Heart left ventricle (tissue), 16 donors: ENCODE results near the gene RNF212. TPM values are rescaled to one million over a fixed set of nuclear protein-coding genes. Genes with fewer than 3 reads are reported as not detected.
"Not testable (repeated sequence)": the region's sequence is repeated elsewhere in the genome, so short reads cannot be mapped to it uniquely, and the experiment has no call there.

ENCODE experiments used
- ATAC-seq, 4 donors: fragments of 200-7000 bp; cut with Tn5 transposase; one replicate each; pipeline ENCODE4 v1.9.1; 2020 to 2022; ENCODE audit warnings: moderate library complexity in 4 of 4, mild to moderate bottlenecking in 3 of 4, moderate number of reproducible peaks in 1 of 4
- DNase-seq, 5 donors: peaks; one replicate each; pipeline ENCODE4 v3.0.0-alpha.2; 2020
- H3K27ac ChIP-seq, 12 donors: fragments of 200-600 bp; sonication (generic) in 4 of 12; one replicate each; pipeline versions ENCODE4 v1.5.0 to v1.8.0; 2016 to 2022; ENCODE audit warnings: mild to moderate bottlenecking in 2 of 12
- H3K27me3 ChIP-seq, 9 donors: fragments of 200-600 bp; sonication (generic) in 2 of 9; one replicate each; pipeline versions ENCODE4 v1.5.1 to v1.8.0; 2016 to 2022; ENCODE audit warnings: mild to moderate bottlenecking in 3 of 9
- H3K36me3 ChIP-seq, 9 donors: fragments of 200-600 bp; sonication (generic) in 2 of 9; one replicate each; pipeline versions ENCODE4 v1.5.0 to v1.8.0; 2018 to 2022; ENCODE audit warnings: mild to moderate bottlenecking in 2 of 9
- H3K4me1 ChIP-seq, 12 donors: fragments of 200-600 bp; sonication (generic) in 4 of 12; one replicate each; pipeline versions ENCODE4 v1.5.0 to v1.8.0; 2016 to 2022; ENCODE audit warnings: mild to moderate bottlenecking in 3 of 12
- H3K4me3 ChIP-seq, 12 donors: fragments of 200-600 bp; sonication (generic) in 4 of 12; one replicate each; pipeline versions ENCODE4 v1.5.0 to v1.8.0; 2017 to 2022; ENCODE audit warnings: mild to moderate bottlenecking in 9 of 12, moderate library complexity in 4 of 12
- H3K9me3 ChIP-seq, 12 donors: fragments of 200-600 bp; sonication (generic) in 4 of 12; one replicate each; pipeline versions ENCODE4 v1.5.0 to v1.8.0; 2016 to 2022; ENCODE audit warnings: mild to moderate bottlenecking in 1 of 12
- CTCF ChIP-seq, 12 donors: fragments of 200-600 bp; sonication (generic) in 4 of 12; IDR thresholded peaks; one replicate each; pipeline versions ENCODE4 v1.5.0 to v1.8.0; 2018 to 2022; ENCODE audit warnings: antibody characterized with exemption in 12 of 12, mild to moderate bottlenecking in 5 of 12
- POLR2A ChIP-seq, 2 donors: fragments of 450-650 bp; IDR thresholded peaks; one replicate each; pipeline ENCODE4 v1.6.1; 2017; ENCODE audit warnings: antibody characterized with exemption in 2 of 2, mild to moderate bottlenecking in 2 of 2, moderate library complexity in 2 of 2
- WGBS, 4 donors: extraction: QIAGEN DNeasy Blood & Tissue Kit in 2 of 4; methylation state at CpG; one replicate each; pipeline versions ENCODE4 v1.1.5 to v1.1.7; 2013 to 2018; 5-methylcytosine and 5-hydroxymethylcytosine counted together
- intact Hi-C, 10 donors: fragments of 100-400 bp; cut with DNase I; formaldehyde crosslinking; loops; one replicate each; pipeline versions ENCODE4 v1.11.1 to v1.14.2; 2022
- polyA plus RNA-seq, 2 donors: library from polyadenylated mRNA; stranded (reverse); fragments of 200-250 nt; gene quantifications; one replicate each; pipeline ENCODE4 v1.2.3, GENCODE V29; 2013
- total RNA-seq, 9 donors: library from RNA; depleted of rRNA in 2 of 9; stranded (reverse); fragments of >200 nt in 2 of 9; fragmentation: NEBNext Ultra II Directional in 3 of 9; extraction: Animal tissue kit (Norgen Biotek cat#: 25700) in 3 of 9; gene quantifications; one replicate each; pipeline versions ENCODE4 v1.1.0 to v1.2.4, GENCODE V29; 2016 to 2023
- donor health status: ischemic (EF 13 %, LVEDD 7.1; RV severe dilation, severe dysfunction).
- donor health status: healthy with polysubstance abuse.
- donor health status: DM: no; HTN: yes; CAD: no.
- donor health status: DM: no; HTN: no; CAD: no.
- donor health status: ischemic (EF 25% LVEDD 6.9; RV normal size, moderate dysfunction).
- donor health status: ischemic (EF 25% LVEDD 5.7; RV mildly dilated, moderate dysfunction).
- donor health status: healthy.
- donor health status: DM: yes; HTN: yes; CAD: no.
- donor health status: ischemic (EF 35%, LVEDD 5.7; RV mildly dilated, moderate dysfunction).
- donor health status: nonischemic (EF 11% LVEDD 7.7; RV severe dilation, severe dysfunction).
- donor health status: DM: yes; HTN: yes; CAD: no.
- donor health status: PGD.
- donor health status: ischemic (EF 29% LVEDD 5.4; RV normal size, mild dysfunction).
- donor health status: nonischemic (EF 23%, LVEDD 6.1; RV moderate dilation, normal function).

RNF212 gene
- total and polyA plus RNA-seq, 11 donors, result 0.25 to 1.6 (median 0.48) TPM; not detected in 4

GRCh38 chr4:1056671-1057402, 56.5 kb downstream of the RNF212 start:
- H3K4me1 ChIP-seq, result peaks cover 0 to 31% (median 6%) of the 10 kb centered on the region in 12 donors
- H3K27ac ChIP-seq, result no peak overlapping the region
- intact Hi-C loops, result no loop called here
- no peaks in the 10 kb centered on the region for H3K9me3 ChIP-seq
- no peak overlapping the region for H3K4me3 ChIP-seq
- H3K27me3 ChIP-seq, result peaks cover 0 to 77% (median 26%) of the 10 kb centered on the region in 9 donors
- no peaks in the 10 kb centered on the region for H3K36me3 ChIP-seq
- TF ChIP-seq CTCF (IDR thresholded peaks at IDR 0.05) (no peak), POLR2A (IDR thresholded peaks at IDR 0.05) (no peak)
- peak in 1 of 5 donors; percentile 47 for DNase-seq
- ATAC-seq, result no peak
- WGBS, 4 donors, result 84 to 87% (median 85%) methylated on average over 25 to 28 of the region's 28 CpGs

- Histone ChIP-seq H3K27ac (peak overlapping the region in 1 of 12 donors; percentile 27), H3K36me3 (no peaks in the 10 kb centered on the region), H3K9me3 (no peaks in the 10 kb centered on the region), H3K4me1 (peaks cover 0 to 31% (median 6%) of the 10 kb centered on the region in 12 donors), H3K27me3 (peaks cover 0 to 74% (median 21%) of the 10 kb centered on the region in 9 donors), H3K4me3 (peak overlapping the region in 6 of 12 donors; percentile 22 to 50 (median 40))
- 47 to 61% (median 53%) methylated on average over 29 to 34 of the region's 34 CpGs for WGBS, 4 donors
- TF ChIP-seq POLR2A (IDR thresholded peaks at IDR 0.05), result no peak
- no peak for TF ChIP-seq CTCF (IDR thresholded peaks at IDR 0.05)
- intact Hi-C loops, result no loop called here
- peak in 3 of 4 donors; percentile 32 to 55 (median 40) for ATAC-seq
- peak in 1 of 5 donors; percentile 77 for DNase-seq
Observed at GRCh38 chr4:1055721-1056590, 57.4 kb downstream of the RNF212 start.

- 26 to 34% (median 30%) methylated on average over 9 to 13 of the region's 13 CpGs for WGBS, 4 donors
- Histone ChIP-seq H3K27me3 (peaks cover 0 to 71% (median 21%) of the 10 kb centered on the region in 9 donors), H3K4me3 (peak overlapping the region in 6 of 12 donors; percentile 22 to 50 (median 40)), H3K4me1 (peaks cover 0 to 31% (median 6%) of the 10 kb centered on the region in 12 donors), H3K27ac (peak overlapping the region in 2 of 12 donors; percentile 11 to 27)
- peak in 1 of 5 donors; percentile 27 for DNase-seq
- intact Hi-C loops, H3K36me3 ChIP-seq, H3K9me3 ChIP-seq, ATAC-seq: not testable (repeated sequence)
Observed at GRCh38 chr4:1055243-1055701, 58.1 kb downstream of the RNF212 start.

GRCh38 chr4:1054696-1055242, 58.6 kb downstream of the RNF212 start:
- H3K9me3 ChIP-seq, intact Hi-C loops, ATAC-seq, H3K36me3 ChIP-seq: not testable (repeated sequence)
- peak overlapping the region in 1 of 12 donors; percentile 11 for H3K27ac ChIP-seq
- peaks cover 0 to 31% (median 6%) of the 10 kb centered on the region in 12 donors for H3K4me1 ChIP-seq
- H3K27me3 ChIP-seq, result peaks cover 0 to 73% (median 21%) of the 10 kb centered on the region in 9 donors
- peak in 1 of 5 donors; percentile 31 for DNase-seq
- H3K4me3 ChIP-seq, result peak overlapping the region in 2 of 12 donors; percentile 44 to 50
- WGBS, 4 donors, result 19 to 51% (median 30%) methylated on average over 4 to 8 of the region's 11 CpGs

- H3K36me3 ChIP-seq, intact Hi-C loops, ATAC-seq, H3K27ac ChIP-seq, H3K9me3 ChIP-seq: not testable (repeated sequence)
- Histone ChIP-seq H3K27me3 (peaks cover 0 to 74% (median 18%) of the 10 kb centered on the region in 9 donors), H3K4me3 (peak overlapping the region in 1 of 12 donors; percentile 26), H3K4me1 (peaks cover 0 to 28% (median 6%) of the 10 kb centered on the region in 12 donors)
- peak in 1 of 5 donors; percentile 27 for DNase-seq
- 45 to 54% (median 51%) methylated on average over 6 to 7 of the region's 7 CpGs for WGBS, 4 donors
Observed at GRCh38 chr4:1053891-1054290, 59.5 kb downstream of the RNF212 start.
